Neuron (in vitro differentiated cells): ENCODE measurements around the gene HOXC6.

Source experiments
- H2AFZ ChIP-seq: one replicate; pipeline ENCODE4 v1.6.1; 2013; ENCODE audit warnings: low read depth, mild to moderate bottlenecking, inconsistent platforms, low read length, moderate library complexity
- H3K27me3 ChIP-seq: one replicate; pipeline ENCODE4 v1.6.1; 2013; ENCODE audit warnings: low read length; ENCODE audit not compliant: insufficient read depth
- H3K36me3 ChIP-seq: one replicate; pipeline ENCODE4 v1.6.1; 2013; ENCODE audit warnings: low read length; ENCODE audit not compliant: insufficient read depth
- H3K4me1 ChIP-seq: one replicate; pipeline ENCODE4 v1.6.1; 2013; ENCODE audit warnings: low read length; ENCODE audit not compliant: insufficient read depth
- H3K4me3 ChIP-seq: 2 replicates; pipeline ENCODE4 v1.5.1; 2013; ENCODE audit warnings: mild to moderate bottlenecking, low read length, moderate library complexity
- H3K9me3 ChIP-seq: one replicate; pipeline ENCODE4 v1.6.1; 2013; ENCODE audit warnings: low read length

Gene HOXC6

GRCh38 chr12:54045868-54046521 is 17.8 kb downstream of the HOXC6 start:
- H3K4me1 ChIP-seq, result no peaks in the 10 kb centered on the region
- H3K27me3 ChIP-seq, result peaks cover 98% of the 10 kb centered on the region
- H3K9me3 ChIP-seq, result no peaks in the 10 kb centered on the region
- H2AFZ ChIP-seq, result no peak overlapping the region
- H3K36me3 ChIP-seq, result no peaks in the 10 kb centered on the region
- H3K4me3 ChIP-seq, result no peak overlapping the region

GRCh38 chr12:54046809-54047159 is 18.5 kb downstream of the HOXC6 start:
- peaks cover 98% of the 10 kb centered on the region for H3K27me3 ChIP-seq
- no peak overlapping the region for H2AFZ ChIP-seq
- no peaks in the 10 kb centered on the region for H3K36me3 ChIP-seq
- no peak overlapping the region for H3K4me3 ChIP-seq
- H3K4me1 ChIP-seq, result no peaks in the 10 kb centered on the region
- no peaks in the 10 kb centered on the region for H3K9me3 ChIP-seq

GRCh38 chr12:54047160-54047963 is 19.1 kb downstream of the HOXC6 start:
- H3K36me3 ChIP-seq, result no peaks in the 10 kb centered on the region
- no peak overlapping the region for H3K4me3 ChIP-seq
- no peaks in the 10 kb centered on the region for H3K4me1 ChIP-seq
- no peak overlapping the region for H2AFZ ChIP-seq
- H3K27me3 ChIP-seq, result peaks cover 100% of the 10 kb centered on the region
- no peaks in the 10 kb centered on the region for H3K9me3 ChIP-seq

GRCh38 chr12:54047964-54048303 is 19.7 kb downstream of the HOXC6 start:
- H3K4me1 ChIP-seq, result no peaks in the 10 kb centered on the region
- H3K27me3 ChIP-seq, result peaks cover 100% of the 10 kb centered on the region
- H3K36me3 ChIP-seq, result no peaks in the 10 kb centered on the region
- H2AFZ ChIP-seq, result no peak overlapping the region
- no peak overlapping the region for H3K4me3 ChIP-seq
- no peaks in the 10 kb centered on the region for H3K9me3 ChIP-seq

- no peak overlapping the region for H3K4me3 ChIP-seq
- no peaks in the 10 kb centered on the region for H3K9me3 ChIP-seq
- H3K4me1 ChIP-seq, result no peaks in the 10 kb centered on the region
- no peaks in the 10 kb centered on the region for H3K36me3 ChIP-seq
- no peak overlapping the region for H2AFZ ChIP-seq
- peaks cover 100% of the 10 kb centered on the region for H3K27me3 ChIP-seq
Measured at GRCh38 chr12:54048406-54049093, 20.3 kb downstream of the HOXC6 start.

GRCh38 chr12:54049108-54049507 is 20.9 kb downstream of the HOXC6 start:
- Histone ChIP-seq H2AFZ (no peak overlapping the region), H3K27me3 (peaks cover 100% of the 10 kb centered on the region), H3K9me3 (no peaks in the 10 kb centered on the region), H3K4me3 (no peak overlapping the region), H3K4me1 (peaks cover 2% of the 10 kb centered on the region), H3K36me3 (no peaks in the 10 kb centered on the region)

- Histone ChIP-seq H3K9me3 (no peaks in the 10 kb centered on the region), H3K36me3 (no peaks in the 10 kb centered on the region), H3K4me3 (no peak overlapping the region), H3K4me1 (peaks cover 2% of the 10 kb centered on the region), H3K27me3 (peaks cover 98% of the 10 kb centered on the region), H2AFZ (no peak overlapping the region)
Measured at GRCh38 chr12:54050482-54050810, 22.2 kb downstream of the HOXC6 start.

- no peaks in the 10 kb centered on the region for H3K9me3 ChIP-seq
- no peaks in the 10 kb centered on the region for H3K36me3 ChIP-seq
- H3K27me3 ChIP-seq, result peaks cover 98% of the 10 kb centered on the region
- H3K4me3 ChIP-seq, result no peak overlapping the region
- no peak overlapping the region for H2AFZ ChIP-seq
- H3K4me1 ChIP-seq, result peaks cover 2% of the 10 kb centered on the region
Measured at GRCh38 chr12:54051026-54051842, 23.0 kb downstream of the HOXC6 start.

DNA sequence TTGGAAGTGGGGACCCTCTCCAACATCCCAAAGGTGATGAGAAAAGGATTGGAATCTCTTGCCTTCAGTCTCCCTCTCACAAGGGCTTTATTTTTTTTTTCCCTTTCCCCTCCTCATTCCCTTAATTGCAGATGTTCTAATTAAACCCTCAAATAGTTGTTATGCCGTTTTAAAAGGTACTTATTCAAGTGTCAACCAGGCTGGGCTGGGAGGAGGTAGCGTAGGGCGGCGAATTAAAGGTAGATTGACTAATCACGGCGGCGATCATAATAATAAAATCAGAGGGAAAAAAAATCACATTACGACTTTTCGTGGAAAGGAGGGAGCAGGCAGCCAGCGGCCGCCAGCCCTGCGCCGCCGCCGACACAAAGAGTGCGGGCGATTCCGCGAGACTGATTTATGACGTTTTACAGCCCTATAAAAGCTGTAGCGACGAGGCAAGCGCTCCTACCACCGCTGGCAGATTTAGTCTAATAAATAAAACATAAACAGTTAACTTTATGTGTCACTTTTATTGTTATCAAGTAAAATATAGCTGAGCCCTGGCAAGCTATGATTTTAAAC is 23.7 kb downstream of the HOXC6 start:
- no peak overlapping the region for H2AFZ ChIP-seq
- peaks cover 2% of the 10 kb centered on the region for H3K4me1 ChIP-seq
- H3K4me3 ChIP-seq, result no peak overlapping the region
- peaks cover 97% of the 10 kb centered on the region for H3K27me3 ChIP-seq
- H3K9me3 ChIP-seq, result no peaks in the 10 kb centered on the region
- no peaks in the 10 kb centered on the region for H3K36me3 ChIP-seq

DNA sequence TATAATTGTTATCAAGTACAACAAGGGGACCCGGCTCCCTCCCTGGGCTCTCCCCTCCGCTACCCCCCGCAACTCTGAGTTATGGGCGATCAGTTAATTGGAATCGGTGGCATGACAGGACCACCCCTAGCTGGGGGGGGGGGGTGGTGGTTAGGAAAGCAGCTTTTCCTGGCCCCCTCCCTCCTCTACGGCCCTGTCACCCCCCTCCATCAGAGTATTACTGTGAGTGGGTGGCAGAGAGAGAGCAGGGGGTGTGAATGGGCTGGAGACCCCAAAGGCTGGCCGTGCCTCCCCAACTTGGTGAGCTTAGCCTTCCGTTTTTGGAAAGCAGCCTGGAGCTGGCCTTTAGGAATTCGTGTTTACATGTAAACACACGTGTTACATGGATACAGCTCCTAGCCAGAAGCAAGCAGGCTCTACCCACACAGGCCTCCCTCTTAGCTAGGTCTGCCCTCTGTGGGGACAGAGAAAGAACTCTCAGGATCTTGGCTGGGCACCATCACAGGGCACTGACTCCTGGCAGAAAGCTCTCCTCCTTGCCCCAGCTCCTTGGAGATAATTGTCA is 24.3 kb downstream of the HOXC6 start:
- Histone ChIP-seq H3K27me3 (peaks cover 97% of the 10 kb centered on the region), H3K4me3 (no peak overlapping the region), H3K4me1 (peaks cover 2% of the 10 kb centered on the region), H3K36me3 (no peaks in the 10 kb centered on the region), H2AFZ (no peak overlapping the region), H3K9me3 (no peaks in the 10 kb centered on the region)

DNA sequence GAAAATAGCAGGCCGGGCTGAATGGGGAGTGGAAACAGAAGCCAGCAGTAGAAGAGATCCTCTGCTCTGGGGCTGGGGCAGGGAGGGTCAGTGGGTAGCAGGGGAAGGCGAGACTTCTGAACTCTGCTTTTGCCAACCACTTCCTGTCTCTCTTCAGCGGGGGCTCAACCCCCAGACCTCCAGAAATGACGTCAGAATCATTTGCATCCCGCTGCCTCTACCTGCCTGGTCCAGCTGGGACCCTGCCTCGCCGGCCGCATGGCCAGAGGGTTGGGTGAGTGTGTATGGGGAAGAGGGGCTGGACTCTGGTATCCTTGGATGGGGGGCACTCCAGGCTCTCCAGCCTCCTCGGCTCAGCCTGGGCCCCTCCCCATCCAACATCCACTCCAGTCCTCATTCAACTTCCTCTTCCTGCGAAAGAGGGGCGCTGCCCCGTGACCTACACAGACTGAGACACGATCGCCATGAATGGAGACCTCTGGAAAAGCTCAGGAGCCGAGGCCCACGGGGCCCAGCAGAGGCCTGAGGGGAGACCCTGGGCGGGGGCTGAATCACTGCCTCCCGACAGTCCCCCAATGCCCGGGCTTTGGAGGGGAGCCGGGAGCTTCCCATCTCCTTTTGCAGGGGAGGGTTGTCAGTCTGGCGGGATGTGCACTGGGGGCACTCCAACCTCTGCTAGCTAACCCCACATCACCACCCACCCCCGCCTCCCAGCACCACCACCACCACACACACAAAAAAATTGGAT is 24.9 kb downstream of the HOXC6 start:
- Histone ChIP-seq H3K4me1 (peaks cover 2% of the 10 kb centered on the region), H3K9me3 (no peaks in the 10 kb centered on the region), H3K36me3 (no peaks in the 10 kb centered on the region), H3K27me3 (peaks cover 97% of the 10 kb centered on the region), H3K4me3 (peak overlapping the region; percentile 40), H2AFZ (peak overlapping the region; percentile 68)
